ENCODE measurements around the gene CLIP4. TPM values are rescaled to one million over a fixed set of nuclear protein-coding genes. Genes with fewer than 3 reads are reported as not detected.

CLIP4 gene, protein sequence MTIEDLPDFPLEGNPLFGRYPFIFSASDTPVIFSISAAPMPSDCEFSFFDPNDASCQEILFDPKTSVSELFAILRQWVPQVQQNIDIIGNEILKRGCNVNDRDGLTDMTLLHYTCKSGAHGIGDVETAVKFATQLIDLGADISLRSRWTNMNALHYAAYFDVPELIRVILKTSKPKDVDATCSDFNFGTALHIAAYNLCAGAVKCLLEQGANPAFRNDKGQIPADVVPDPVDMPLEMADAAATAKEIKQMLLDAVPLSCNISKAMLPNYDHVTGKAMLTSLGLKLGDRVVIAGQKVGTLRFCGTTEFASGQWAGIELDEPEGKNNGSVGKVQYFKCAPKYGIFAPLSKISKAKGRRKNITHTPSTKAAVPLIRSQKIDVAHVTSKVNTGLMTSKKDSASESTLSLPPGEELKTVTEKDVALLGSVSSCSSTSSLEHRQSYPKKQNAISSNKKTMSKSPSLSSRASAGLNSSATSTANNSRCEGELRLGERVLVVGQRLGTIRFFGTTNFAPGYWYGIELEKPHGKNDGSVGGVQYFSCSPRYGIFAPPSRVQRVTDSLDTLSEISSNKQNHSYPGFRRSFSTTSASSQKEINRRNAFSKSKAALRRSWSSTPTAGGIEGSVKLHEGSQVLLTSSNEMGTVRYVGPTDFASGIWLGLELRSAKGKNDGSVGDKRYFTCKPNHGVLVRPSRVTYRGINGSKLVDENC
- 102 and 144 TPM in 2 replicates for total RNA-seq

DNA sequence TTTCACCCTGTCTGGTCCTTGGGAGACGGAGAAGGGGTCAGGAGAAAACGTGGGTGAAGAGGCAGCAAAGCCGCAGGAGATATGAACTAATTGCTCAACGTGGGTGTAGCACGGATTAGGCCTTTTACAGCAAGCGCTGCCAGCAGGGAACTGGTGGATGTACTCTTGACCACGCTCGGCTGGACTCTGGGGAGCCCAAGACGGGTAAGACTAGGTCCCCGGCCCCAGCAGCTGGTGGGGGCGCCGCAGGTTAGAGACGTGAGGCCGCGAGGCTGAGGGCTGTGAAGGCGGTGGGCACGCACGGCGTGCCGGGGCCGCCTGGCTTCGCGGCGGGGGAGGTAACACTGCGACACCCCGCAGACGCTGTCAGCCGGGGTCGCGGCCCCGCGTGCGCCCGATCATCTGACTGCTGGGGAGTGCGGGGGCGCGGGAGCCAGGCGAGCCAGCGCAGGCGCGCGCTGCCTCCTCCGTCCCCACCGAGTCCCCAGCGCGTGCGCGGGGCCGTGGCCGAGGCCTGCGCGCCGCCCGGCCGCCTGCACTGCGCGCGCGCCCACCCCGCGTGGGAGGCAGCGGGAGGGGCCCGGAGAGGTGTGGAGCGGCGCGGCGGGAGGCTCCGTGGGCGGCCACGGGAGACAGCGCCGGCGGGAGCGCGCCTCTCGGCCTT, at the start of gene CLIP4:
CLIP4 (plus strand) TSS at position 470 of the 664 bp plus-strand sequence. CDS start 5,974 bp downstream, outside the sequence.
- Histone ChIP-seq H3K27me3 (ENCODE audit: control insufficient read depth, insufficient read depth, low read length) (no peaks in the 10 kb centered on the region), H3K4me3 (ENCODE audit: low read depth, low read length) (peak within 1 kb of the TSS; percentile 58), H3K36me3 (ENCODE audit: control insufficient read depth, insufficient read depth, low read length) (no peaks in the 10 kb centered on the region)
- FAIRE-seq (no peak), DNase-seq (ENCODE audit: low read depth) (peak; percentile 20)
- TF ChIP-seq, protein P1, sequence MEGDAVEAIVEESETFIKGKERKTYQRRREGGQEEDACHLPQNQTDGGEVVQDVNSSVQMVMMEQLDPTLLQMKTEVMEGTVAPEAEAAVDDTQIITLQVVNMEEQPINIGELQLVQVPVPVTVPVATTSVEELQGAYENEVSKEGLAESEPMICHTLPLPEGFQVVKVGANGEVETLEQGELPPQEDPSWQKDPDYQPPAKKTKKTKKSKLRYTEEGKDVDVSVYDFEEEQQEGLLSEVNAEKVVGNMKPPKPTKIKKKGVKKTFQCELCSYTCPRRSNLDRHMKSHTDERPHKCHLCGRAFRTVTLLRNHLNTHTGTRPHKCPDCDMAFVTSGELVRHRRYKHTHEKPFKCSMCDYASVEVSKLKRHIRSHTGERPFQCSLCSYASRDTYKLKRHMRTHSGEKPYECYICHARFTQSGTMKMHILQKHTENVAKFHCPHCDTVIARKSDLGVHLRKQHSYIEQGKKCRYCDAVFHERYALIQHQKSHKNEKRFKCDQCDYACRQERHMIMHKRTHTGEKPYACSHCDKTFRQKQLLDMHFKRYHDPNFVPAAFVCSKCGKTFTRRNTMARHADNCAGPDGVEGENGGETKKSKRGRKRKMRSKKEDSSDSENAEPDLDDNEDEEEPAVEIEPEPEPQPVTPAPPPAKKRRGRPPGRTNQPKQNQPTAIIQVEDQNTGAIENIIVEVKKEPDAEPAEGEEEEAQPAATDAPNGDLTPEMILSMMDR (IDR thresholded peaks at IDR 0.05; ENCODE audit: insufficient read depth, low read length, severe bottlenecking), result no peak

DNA sequence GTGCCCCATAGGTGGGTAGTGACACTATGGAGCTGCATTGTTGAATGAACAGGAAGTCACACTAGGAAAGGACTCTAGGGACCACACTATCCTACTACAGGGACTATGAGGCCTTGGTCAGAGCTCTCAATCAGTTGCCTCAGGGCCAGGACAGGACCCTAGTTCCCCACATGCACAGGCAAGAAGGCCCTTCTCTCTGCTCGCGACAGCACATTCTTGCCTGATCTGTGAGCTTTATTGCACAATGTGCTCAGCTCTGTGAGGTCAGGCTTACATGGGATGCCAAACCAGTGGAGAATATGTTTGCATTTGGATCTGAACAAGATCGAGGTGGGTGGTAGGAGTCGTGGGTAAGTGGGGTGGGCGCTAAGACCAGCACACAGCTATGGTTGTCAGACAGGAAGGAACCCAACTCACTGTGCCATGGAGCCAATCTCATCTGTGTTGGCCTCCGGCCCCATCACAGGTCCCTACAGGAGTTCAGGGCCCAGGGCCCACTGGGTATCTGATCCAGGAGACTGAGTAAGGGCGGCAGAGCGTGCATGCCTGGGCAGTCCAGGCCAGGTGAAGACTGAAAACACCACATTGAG, 48.8 kb upstream of the CLIP4 start:
- Histone ChIP-seq H3K36me3 (ENCODE audit: control insufficient read depth, insufficient read depth, low read length) (no peaks in the 10 kb centered on the region), H3K27me3 (ENCODE audit: control insufficient read depth, insufficient read depth, low read length) (no peaks in the 10 kb centered on the region), H3K4me3 (ENCODE audit: low read depth, low read length) (no peak overlapping the region)
- DNase-seq (ENCODE audit: low read depth) (peak; percentile 94), FAIRE-seq (peak; percentile 99)
- TF ChIP-seq, protein P1 (IDR thresholded peaks at IDR 0.05; ENCODE audit: insufficient read depth, low read length, severe bottlenecking), result no peak

DNA sequence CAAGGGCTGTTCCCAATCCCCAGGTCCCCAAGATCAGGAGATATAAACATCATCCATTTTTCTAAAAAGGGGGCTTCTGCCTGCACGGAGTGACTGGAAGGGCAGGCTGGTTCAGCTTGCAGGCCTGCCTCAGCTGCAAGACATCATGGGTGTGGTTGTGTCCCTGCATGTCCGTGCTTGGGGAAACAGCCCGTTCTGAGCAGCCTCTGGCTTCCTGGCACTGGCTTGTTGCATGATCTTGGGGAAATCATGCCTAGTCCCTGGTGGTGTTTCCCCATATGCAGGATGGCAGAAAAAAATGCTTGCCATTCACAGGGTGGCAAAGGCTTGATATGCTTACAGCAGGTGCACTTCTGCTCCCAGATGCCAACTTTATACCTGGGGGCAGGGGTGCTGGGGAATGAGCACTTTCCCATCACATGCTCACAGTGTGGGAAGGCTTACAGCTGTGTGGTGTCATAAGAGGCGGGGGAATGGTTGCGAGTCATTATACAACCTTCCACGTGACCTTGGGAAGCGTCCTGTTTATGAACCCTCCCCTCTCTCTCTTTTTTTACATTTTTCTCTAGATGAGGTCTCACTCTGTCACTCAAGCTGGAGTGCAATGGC, 48.1 kb upstream of the CLIP4 start:
- DNase-seq (ENCODE audit: low read depth) (peak; percentile 95), FAIRE-seq (peak; percentile 99)
- no peak overlapping the region for H3K4me3 ChIP-seq (ENCODE audit: low read depth, low read length)
- no peaks in the 10 kb centered on the region for H3K36me3 ChIP-seq (ENCODE audit: control insufficient read depth, insufficient read depth, low read length)
- TF ChIP-seq, protein P1 (IDR thresholded peaks at IDR 0.05; ENCODE audit: insufficient read depth, low read length, severe bottlenecking), result no peak
- no peaks in the 10 kb centered on the region for H3K27me3 ChIP-seq (ENCODE audit: control insufficient read depth, insufficient read depth, low read length)

DNA sequence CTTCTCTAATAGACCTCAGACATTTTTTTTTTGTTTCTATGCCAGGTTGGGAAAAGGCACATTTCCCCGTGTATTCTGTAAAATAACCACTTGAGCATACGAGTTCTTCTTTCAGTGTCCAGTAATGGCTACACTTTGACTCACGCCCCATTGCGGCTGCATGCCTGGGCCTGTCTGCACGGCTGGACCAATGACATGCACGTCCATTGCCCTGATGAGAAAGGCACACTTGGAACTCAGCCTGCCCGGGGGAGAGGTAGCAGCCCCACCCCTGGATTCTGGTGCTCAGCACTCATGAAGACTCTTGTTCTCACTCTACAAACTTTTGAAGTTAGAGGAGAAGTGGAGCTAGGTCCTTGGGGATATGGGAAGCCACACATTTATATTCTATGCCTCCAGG, 46.7 kb upstream of the CLIP4 start:
- TF ChIP-seq, protein P1 (IDR thresholded peaks at IDR 0.05; ENCODE audit: insufficient read depth, low read length, severe bottlenecking), result no peak
- FAIRE-seq, result peak; percentile 90
- peak; percentile 93 for DNase-seq (ENCODE audit: low read depth)

DNA sequence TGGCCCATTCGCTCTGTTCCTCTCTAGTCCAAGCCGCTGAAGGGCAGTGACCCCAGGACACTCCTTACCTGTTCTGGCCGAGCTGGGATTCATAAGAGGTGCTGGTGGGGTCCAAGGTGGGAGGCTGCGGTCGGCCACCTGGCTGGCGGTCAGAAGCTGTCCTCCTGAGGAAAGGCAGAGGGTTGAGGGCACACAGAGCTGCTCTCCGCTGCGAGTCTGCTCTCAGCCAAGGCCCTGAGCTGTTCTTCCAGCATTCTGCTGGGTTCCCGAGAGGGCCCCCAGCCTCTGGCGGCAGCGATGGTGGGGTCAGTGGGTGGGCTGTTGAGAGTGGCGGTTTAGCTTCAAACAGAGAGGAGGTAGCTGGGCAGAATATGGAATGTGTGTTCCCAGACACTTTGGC, 44.7 kb upstream of the CLIP4 start:
- FAIRE-seq (no peak), DNase-seq (ENCODE audit: low read depth) (no peak)
- TF ChIP-seq, protein P1 (IDR thresholded peaks at IDR 0.05; ENCODE audit: insufficient read depth, low read length, severe bottlenecking), result no peak
- H3K4me3 ChIP-seq (ENCODE audit: low read depth, low read length), result no peak overlapping the region
- no peaks in the 10 kb centered on the region for H3K36me3 ChIP-seq (ENCODE audit: control insufficient read depth, insufficient read depth, low read length)
- no peaks in the 10 kb centered on the region for H3K27me3 ChIP-seq (ENCODE audit: control insufficient read depth, insufficient read depth, low read length)

More for the DNA sequence above, 46.7 kb upstream of the CLIP4 start:
- Histone ChIP-seq H3K27me3 (ENCODE audit: control insufficient read depth, insufficient read depth, low read length) (no peaks in the 10 kb centered on the region), H3K4me3 (ENCODE audit: low read depth, low read length) (no peak overlapping the region), H3K36me3 (ENCODE audit: control insufficient read depth, insufficient read depth, low read length) (no peaks in the 10 kb centered on the region)
